Activated naive CD4-positive, alpha-beta T cell treated with anti-CD3 and anti-CD28 coated beads, Interleukin-2, amount 50 U/mL, for 72 hours (primary cell): ENCODE data around the gene MTCL1. TPM values are rescaled to one million over a fixed set of nuclear protein-coding genes. Genes with fewer than 3 reads are reported as not detected.
A peak's percentile ranks its signal among the peaks of the same experiment; 100 is the strongest.

Source experiments
- ATAC-seq, 2 donors: fragments of 150-1000 bp; cut with Tn5 transposase; 2 replicates each; pipeline ENCODE4 v1.10.0; 2021; ENCODE audit warnings: mild to moderate bottlenecking in 2 of 2, moderate library complexity in 2 of 2
- DNase-seq, 2 donors: peaks; one replicate each; pipeline ENCODE4 v3.0.0; 2021 to 2022; ENCODE audit warnings: low spot score in 2 of 2
- H3K27ac Mint-ChIP-seq, 2 donors: one replicate each; pipeline ENCODE4 v1.8.0; 2022; ENCODE audit warnings: mild to moderate bottlenecking in 2 of 2, mixed read lengths in 2 of 2
- H3K36me3 Mint-ChIP-seq, 2 donors: one replicate each; pipeline ENCODE4 v1.8.0; 2022; ENCODE audit warnings: mixed read lengths in 2 of 2
- H3K9me3 Mint-ChIP-seq, 2 donors: one replicate each; pipeline ENCODE4 v1.8.0; 2022; ENCODE audit warnings: mixed read lengths in 2 of 2
- total RNA-seq, 2 donors: library from RNA; stranded (reverse); gene quantifications; one replicate each; pipeline ENCODE4 v1.2.3, GENCODE V29; 2022

Gene MTCL1
- total RNA-seq, 2 donors from 2014 or later: 0.06 to 0.66 TPM

GRCh38 chr18:8816220-8816619 is 110.9 kb downstream of the MTCL1 start:
- Mint-ChIP-seq H3K36me3 (no peaks in the 10 kb centered on the region), H3K27ac (no peak overlapping the region), H3K9me3 (no peaks in the 10 kb centered on the region)
- DNase-seq (no peak), ATAC-seq (no peak)

GRCh38 chr18:8816816-8817215 is 111.5 kb downstream of the MTCL1 start:
- DNase-seq (no peak), ATAC-seq (no peak)
- Mint-ChIP-seq H3K36me3 (no peaks in the 10 kb centered on the region), H3K9me3 (no peaks in the 10 kb centered on the region), H3K27ac (no peak overlapping the region)

- Mint-ChIP-seq H3K36me3 (no peaks in the 10 kb centered on the region), H3K27ac (no peak overlapping the region), H3K9me3 (no peaks in the 10 kb centered on the region)
- ATAC-seq (no peak), DNase-seq (no peak)
Observed at GRCh38 chr18:8818982-8819381, 113.6 kb downstream of the MTCL1 start.

- DNase-seq: no peak
- no peak for ATAC-seq
- Mint-ChIP-seq H3K27ac (no peak overlapping the region), H3K36me3 (no peaks in the 10 kb centered on the region), H3K9me3 (no peaks in the 10 kb centered on the region)
Observed at GRCh38 chr18:8820396-8821082, 115.2 kb downstream of the MTCL1 start.

- H3K27ac Mint-ChIP-seq: no peak overlapping the region
- no peak for DNase-seq
- ATAC-seq: no peak
- no peaks in the 10 kb centered on the region for H3K9me3 Mint-ChIP-seq
- no peaks in the 10 kb centered on the region for H3K36me3 Mint-ChIP-seq
Observed at GRCh38 chr18:8821083-8821465, 115.7 kb downstream of the MTCL1 start.

GRCh38 chr18:8821531-8821930 is 116.2 kb downstream of the MTCL1 start:
- DNase-seq (no peak), ATAC-seq (no peak)
- Mint-ChIP-seq H3K36me3 (no peaks in the 10 kb centered on the region), H3K9me3 (no peaks in the 10 kb centered on the region), H3K27ac (no peak overlapping the region)

- DNase-seq: no peak
- Mint-ChIP-seq H3K36me3 (no peaks in the 10 kb centered on the region), H3K9me3 (no peaks in the 10 kb centered on the region), H3K27ac (peak overlapping the region in 1 of 2 donors; percentile 6)
- no peak for ATAC-seq
Observed at GRCh38 chr18:8822643-8823042, 117.3 kb downstream of the MTCL1 start.

- ATAC-seq (no peak), DNase-seq (no peak)
- peak overlapping the region in 1 of 2 donors; percentile 6 for H3K27ac Mint-ChIP-seq
- H3K9me3 Mint-ChIP-seq: no peaks in the 10 kb centered on the region
- H3K36me3 Mint-ChIP-seq: no peaks in the 10 kb centered on the region
Observed at GRCh38 chr18:8823530-8823929, 118.2 kb downstream of the MTCL1 start.

- Mint-ChIP-seq H3K36me3 (no peaks in the 10 kb centered on the region), H3K27ac (no peak overlapping the region), H3K9me3 (no peaks in the 10 kb centered on the region)
- no peak for ATAC-seq
- no peak for DNase-seq
Observed at GRCh38 chr18:8824846-8825245, 119.5 kb downstream of the MTCL1 start.

GRCh38 chr18:8825273-8825672 is 119.9 kb downstream of the MTCL1 start:
- no peak for ATAC-seq
- Mint-ChIP-seq H3K36me3 (no peaks in the 10 kb centered on the region), H3K27ac (no peak overlapping the region), H3K9me3 (no peaks in the 10 kb centered on the region)
- no peak for DNase-seq

- no peak for ATAC-seq
- Mint-ChIP-seq H3K9me3 (no peaks in the 10 kb centered on the region), H3K36me3 (no peaks in the 10 kb centered on the region), H3K27ac (no peak overlapping the region)
- DNase-seq: no peak
Observed at GRCh38 chr18:8825729-8826375, 120.5 kb downstream of the MTCL1 start.

- no peak overlapping the region for H3K27ac Mint-ChIP-seq
- ATAC-seq (no peak), DNase-seq (no peak)
- H3K36me3 Mint-ChIP-seq: no peaks in the 10 kb centered on the region
- H3K9me3 Mint-ChIP-seq: no peaks in the 10 kb centered on the region
Observed at GRCh38 chr18:8826514-8826913, 121.2 kb downstream of the MTCL1 start.

GRCh38 chr18:8826971-8827370 is 121.6 kb downstream of the MTCL1 start:
- DNase-seq (no peak), ATAC-seq (no peak)
- H3K36me3 Mint-ChIP-seq: no peaks in the 10 kb centered on the region
- no peaks in the 10 kb centered on the region for H3K9me3 Mint-ChIP-seq
- no peak overlapping the region for H3K27ac Mint-ChIP-seq

- no peak overlapping the region for H3K27ac Mint-ChIP-seq
- H3K9me3 Mint-ChIP-seq: no peaks in the 10 kb centered on the region
- no peaks in the 10 kb centered on the region for H3K36me3 Mint-ChIP-seq
- no peak for ATAC-seq
- no peak for DNase-seq
Observed at GRCh38 chr18:8828300-8828699, 122.9 kb downstream of the MTCL1 start.

- ATAC-seq: no peak
- no peak overlapping the region for H3K27ac Mint-ChIP-seq
Observed at GRCh38 chr18:8828798-8829197, 123.4 kb downstream of the MTCL1 start.

GRCh38 chr18:8830067-8831060 is 125.0 kb downstream of the MTCL1 start:
- Mint-ChIP-seq H3K36me3 (no peaks in the 10 kb centered on the region), H3K27ac (no peak overlapping the region), H3K9me3 (peaks cover 3 to 4% of the 10 kb centered on the region in 2 donors)
- ATAC-seq: no peak
- no peak for DNase-seq

More at GRCh38 chr18:8828798-8829197, 123.4 kb downstream of the MTCL1 start:
- H3K9me3 Mint-ChIP-seq: peaks cover 3 to 4% of the 10 kb centered on the region in 2 donors
- H3K36me3 Mint-ChIP-seq: no peaks in the 10 kb centered on the region
- DNase-seq: no peak

- no peak for ATAC-seq
- Mint-ChIP-seq H3K9me3 (peaks cover 3 to 4% of the 10 kb centered on the region in 2 donors), H3K36me3 (no peaks in the 10 kb centered on the region), H3K27ac (no peak overlapping the region)
- no peak for DNase-seq
Observed at GRCh38 chr18:8831112-8831511, 125.8 kb downstream of the MTCL1 start.
